Measurements from ENCODE around the gene LRRC17.

Gene LRRC17, protein sequence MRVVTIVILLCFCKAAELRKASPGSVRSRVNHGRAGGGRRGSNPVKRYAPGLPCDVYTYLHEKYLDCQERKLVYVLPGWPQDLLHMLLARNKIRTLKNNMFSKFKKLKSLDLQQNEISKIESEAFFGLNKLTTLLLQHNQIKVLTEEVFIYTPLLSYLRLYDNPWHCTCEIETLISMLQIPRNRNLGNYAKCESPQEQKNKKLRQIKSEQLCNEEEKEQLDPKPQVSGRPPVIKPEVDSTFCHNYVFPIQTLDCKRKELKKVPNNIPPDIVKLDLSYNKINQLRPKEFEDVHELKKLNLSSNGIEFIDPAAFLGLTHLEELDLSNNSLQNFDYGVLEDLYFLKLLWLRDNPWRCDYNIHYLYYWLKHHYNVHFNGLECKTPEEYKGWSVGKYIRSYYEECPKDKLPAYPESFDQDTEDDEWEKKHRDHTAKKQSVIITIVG

DNA sequence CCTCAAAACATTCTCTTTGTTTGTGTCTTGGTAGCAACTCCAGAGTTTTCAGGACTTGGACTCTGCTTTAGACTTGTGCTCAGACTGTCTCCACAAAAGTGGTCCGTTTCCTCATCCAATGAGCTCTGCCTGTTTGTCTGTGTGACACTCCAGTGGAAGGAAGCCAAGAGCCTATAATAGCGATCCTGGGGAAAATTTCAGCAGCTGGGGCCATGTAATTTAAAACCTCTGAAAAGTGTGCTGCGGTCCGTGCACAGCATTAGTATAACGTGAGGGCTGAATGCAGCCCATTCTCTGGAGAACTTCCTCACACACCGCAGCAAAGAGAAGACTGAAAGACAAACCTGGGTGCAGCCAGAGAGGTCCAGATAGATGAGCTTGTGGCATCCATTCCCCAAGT is at the start of gene LRRC17:
TSS of gene LRRC17 (plus strand) at position 259 of the 400 bp plus-strand sequence. CDS start 20,914 bp downstream, outside the sequence.
- H3K4me3 ChIP-seq (ENCODE audit: low read depth, low read length) = peak within 1 kb of the TSS; percentile 70

GRCh38 chr7:102864958-102865357 is 47.8 kb upstream of the LRRC17 start:
- no peak overlapping the region for H3K4me3 ChIP-seq (ENCODE audit: low read depth, low read length)
- TF ChIP-seq CTCF (IDR thresholded peaks at IDR 0.05; ENCODE audit: low read depth, low read length) = no peak

More for the DNA sequence above, at the start of gene LRRC17:
- no peak for TF ChIP-seq CTCF (IDR thresholded peaks at IDR 0.05; ENCODE audit: low read depth, low read length)

GRCh38 chr7:102866535-102867215 is 46.1 kb upstream of the LRRC17 start:
- no peak for TF ChIP-seq CTCF (IDR thresholded peaks at IDR 0.05; ENCODE audit: low read depth, low read length)
- H3K4me3 ChIP-seq (ENCODE audit: low read depth, low read length) = no peak overlapping the region

DNA sequence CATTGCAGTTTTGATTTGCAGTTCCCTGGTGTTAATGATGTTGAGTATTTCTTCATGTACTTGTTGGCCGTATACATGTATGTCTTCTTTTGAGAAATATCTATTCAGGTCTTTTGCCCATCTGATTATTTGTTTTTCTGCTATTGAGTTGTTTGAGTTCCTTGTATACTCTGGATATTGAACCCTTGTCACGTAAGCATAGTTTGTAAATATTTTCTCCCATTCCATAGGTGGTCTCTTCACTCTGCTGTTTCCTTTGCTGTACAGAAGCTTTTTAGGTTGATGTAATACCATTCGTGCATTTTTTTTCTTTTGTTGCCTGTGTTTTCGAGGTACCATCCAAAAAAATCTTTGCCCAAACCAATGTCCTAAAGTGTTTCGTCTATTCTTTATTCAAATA is 43.6 kb upstream of the LRRC17 start:
- H3K4me3 ChIP-seq (ENCODE audit: low read depth, low read length) = no peak overlapping the region
- TF ChIP-seq CTCF (IDR thresholded peaks at IDR 0.05; ENCODE audit: low read depth, low read length) = no peak

- no peak overlapping the region for H3K4me3 ChIP-seq (ENCODE audit: low read depth, low read length)
- no peak for TF ChIP-seq CTCF (IDR thresholded peaks at IDR 0.05; ENCODE audit: low read depth, low read length)
Observed at GRCh38 chr7:102872460-102872859, 40.3 kb upstream of the LRRC17 start.

DNA sequence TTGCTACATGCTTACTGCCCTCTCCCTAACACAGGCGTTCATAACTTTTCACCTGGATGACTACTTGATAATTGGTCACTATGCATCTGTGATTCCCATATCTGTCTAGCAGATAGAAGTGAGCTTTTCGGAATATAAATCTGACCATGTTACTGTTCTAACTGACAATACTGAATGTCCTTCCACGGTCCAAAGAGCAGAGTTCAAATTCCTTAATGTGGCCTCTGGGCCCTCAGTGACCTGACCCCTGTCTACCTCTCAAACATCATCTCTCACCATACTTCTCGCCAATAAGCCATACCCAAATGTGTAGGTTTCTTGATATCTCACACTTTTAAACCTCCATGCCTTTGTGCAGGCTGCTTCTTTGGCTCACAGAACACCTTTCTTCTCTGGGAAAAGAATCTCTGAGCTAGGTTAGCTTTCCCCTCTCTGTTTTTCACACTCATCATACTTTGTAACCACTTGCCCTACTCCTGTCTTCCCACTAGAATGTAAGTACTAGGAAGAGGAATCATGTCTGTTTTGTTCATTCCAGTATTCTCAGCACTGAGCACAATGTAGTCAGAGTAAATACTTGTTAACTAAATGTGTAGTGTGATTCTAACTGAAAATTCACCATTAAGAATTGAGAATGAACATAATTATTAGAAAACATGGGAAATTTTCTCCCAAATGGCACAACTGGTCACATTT is 39.2 kb upstream of the LRRC17 start:
- no peak for TF ChIP-seq CTCF (IDR thresholded peaks at IDR 0.05; ENCODE audit: low read depth, low read length)
- H3K4me3 ChIP-seq (ENCODE audit: low read depth, low read length) = no peak overlapping the region
